H1 (cell line): Measurements from ENCODE around the gene MKX. TPM values are rescaled to one million over a fixed set of nuclear protein-coding genes. Genes with fewer than 3 reads are reported as not detected.

ENCODE experiments used
- CTCF ChIA-PET: fragments of 300-600 bp; sonication (Branson Sonifier 250); formaldehyde crosslinking; loops from one replicate; lab custom pipeline; 2021; ENCODE audit not compliant: partially characterized antibody; lab: Charles Lee
- POLR2A ChIA-PET: fragments of 300-600 bp; sonication (Branson Sonifier 250); formaldehyde crosslinking; loops from one replicate; lab custom pipeline; 2021; ENCODE audit warnings: inconsistent platforms; ENCODE audit not compliant: partially characterized antibody; lab: Charles Lee
- DNase-seq, 2 experiments: peaks; one replicate each; pipeline versions ENCODE4 v3.0.0 to v3.0.0-alpha.2; 2010 to 2022; ENCODE audit warnings: low spot score in 2 of 2, low read depth in 1 of 2, mixed read lengths in 1 of 2
- FAIRE-seq: peaks from 2 replicates; lab custom pipeline; 2011; peaks lifted over from hg19 to GRCh38; lab: Jason Lieb, UNC
- H2AFZ ChIP-seq: 2 replicates; pipeline ENCODE4 v1.8.1; 2012; ENCODE audit warnings: low read length, inconsistent platforms
- H2AK5ac ChIP-seq: 2 replicates; pipeline ENCODE4 v1.6.1; 2013; ENCODE audit warnings: low read depth, low read length
- H2BK120ac ChIP-seq: replicated peaks from 2 replicates; pipeline ENCODE3; 2013; ENCODE audit warnings: low read depth, low read length, inconsistent platforms
- H2BK12ac ChIP-seq: 2 replicates; pipeline ENCODE4 v1.6.1; 2013; ENCODE audit warnings: low read depth, low read length
- H2BK15ac ChIP-seq: 2 replicates; pipeline ENCODE4 v1.6.1; 2013; ENCODE audit warnings: low read length
- H2BK20ac ChIP-seq: 2 replicates; pipeline ENCODE4 v1.6.1; 2013; ENCODE audit warnings: low read length
- H2BK5ac ChIP-seq: 2 replicates; pipeline ENCODE4 v1.6.1; 2013; ENCODE audit warnings: low read depth, low read length
- H3K14ac ChIP-seq: 2 replicates; pipeline ENCODE4 v1.6.1; 2013; ENCODE audit warnings: inconsistent platforms; ENCODE audit not compliant: insufficient read length
- H3K18ac ChIP-seq: 2 replicates; pipeline ENCODE4 v1.6.1; 2013; ENCODE audit warnings: low read length; ENCODE audit errors: extremely low read depth
- H3K23ac ChIP-seq: 2 replicates; pipeline ENCODE4 v1.6.1; 2013; ENCODE audit warnings: inconsistent platforms; ENCODE audit not compliant: insufficient read length
- H3K23me2 ChIP-seq: 2 replicates; pipeline ENCODE4 v1.6.1; 2013; ENCODE audit warnings: low read depth, low read length
- H3K27ac ChIP-seq: 2 replicates; pipeline ENCODE4 v1.6.1; 2011; ENCODE audit warnings: low read depth, low read length, inconsistent platforms
- H3K27me3 ChIP-seq, 4 experiments: replicated peaks in 1 of 4; 1 replicate in 1 of 4; 2 replicates in 3 of 4; pipeline versions ENCODE4 v1.6.1 to v1.8.1; 2011 to 2013; ENCODE audit warnings: low read length in 3 of 4, mild to moderate bottlenecking in 3 of 4, inconsistent platforms in 2 of 4, mixed read lengths in 2 of 4, moderate library complexity in 1 of 4; ENCODE audit not compliant: control insufficient read depth in 3 of 4, insufficient read depth in 3 of 4; ENCODE audit errors: extremely low read depth in 1 of 4
- H3K36me3 ChIP-seq, 4 experiments: 2 replicates each; pipeline versions ENCODE4 v1.6.1 to v1.8.1; 2011 to 2013; ENCODE audit warnings: mild to moderate bottlenecking in 4 of 4, low read length in 3 of 4, moderate library complexity in 2 of 4, control low read depth in 1 of 4, inconsistent platforms in 1 of 4; ENCODE audit not compliant: insufficient read depth in 4 of 4, control insufficient read depth in 2 of 4
- H3K4ac ChIP-seq: replicated peaks from 2 replicates; pipeline ENCODE3; 2013; ENCODE audit warnings: low read length, low read depth, mixed read lengths, inconsistent platforms; ENCODE audit not compliant: insufficient read length
- H3K4me1 ChIP-seq, 4 experiments: replicated peaks in 1 of 4; 1 replicate in 1 of 4; 2 replicates in 3 of 4; pipeline versions ENCODE4 v1.6.1 to v1.8.1; 2011 to 2013; ENCODE audit warnings: low read length in 3 of 4, inconsistent platforms in 2 of 4, mixed read lengths in 1 of 4; ENCODE audit not compliant: insufficient read depth in 4 of 4, control insufficient read depth in 3 of 4
- H3K4me2 ChIP-seq, 2 experiments: 2 replicates each; pipeline versions ENCODE4 v1.6.1 to v1.8.1; 2011 to 2013; ENCODE audit warnings: low read depth in 2 of 2, low read length in 2 of 2, control low read depth in 1 of 2, inconsistent platforms in 1 of 2, mild to moderate bottlenecking in 1 of 2; ENCODE audit not compliant: insufficient read depth in 1 of 2
- H3K4me3 ChIP-seq, 4 experiments: fragments of 200-600, 300-600 bp in 1 of 4; sonication (generic), shearing (Covaris generic), sonication (Bioruptor Twin) in 1 of 4; 2 replicates each; pipeline versions ENCODE4 v1.5.1 to v1.8.1; 2011 to 2016; ENCODE audit warnings: low read length in 4 of 4, low read depth in 3 of 4, control low read depth in 2 of 4, inconsistent platforms in 2 of 4, mild to moderate bottlenecking in 2 of 4, mixed read lengths in 1 of 4, moderate library complexity in 1 of 4; ENCODE audit not compliant: insufficient read depth in 2 of 4; ENCODE audit errors: extremely low read depth in 1 of 4
- H3K56ac ChIP-seq: replicated peaks from 2 replicates; pipeline ENCODE3; 2013; ENCODE audit warnings: low read depth, mild to moderate bottlenecking, mixed read lengths, low read length, inconsistent platforms; ENCODE audit not compliant: insufficient read length
- H3K79me1 ChIP-seq: 2 replicates; pipeline ENCODE4 v1.6.1; 2013; ENCODE audit warnings: low read depth, low read length, control low read depth
- H3K79me2 ChIP-seq, 2 experiments: 2 replicates each; pipeline versions ENCODE4 v1.6.1 to v1.8.1; 2012 to 2013; ENCODE audit warnings: low read length in 2 of 2, mild to moderate bottlenecking in 2 of 2, inconsistent platforms in 1 of 2; ENCODE audit not compliant: insufficient read depth in 2 of 2, control insufficient read depth in 1 of 2
- H3K9ac ChIP-seq, 4 experiments: replicated peaks in 1 of 4; 1 replicate in 1 of 4; 2 replicates in 3 of 4; pipeline versions ENCODE4 v1.6.1 to v1.8.1; 2011 to 2013; ENCODE audit warnings: low read depth in 3 of 4, low read length in 3 of 4, control low read depth in 2 of 4, mild to moderate bottlenecking in 2 of 4, moderate library complexity in 2 of 4, inconsistent platforms in 1 of 4; ENCODE audit errors: extremely low read depth in 1 of 4
- H3K9me3 ChIP-seq, 2 experiments: 2 replicates each; pipeline versions ENCODE4 v1.6.1 to v1.8.1; 2012 to 2013; ENCODE audit warnings: mild to moderate bottlenecking in 2 of 2, moderate library complexity in 2 of 2, control low read depth in 1 of 2, inconsistent platforms in 1 of 2, low read depth in 1 of 2, low read length in 1 of 2, mixed read lengths in 1 of 2; ENCODE audit not compliant: insufficient read depth in 2 of 2
- H4K20me1 ChIP-seq, 2 experiments: replicated peaks in 1 of 2; 2 replicates each; pipeline versions ENCODE3 to v1.8.1; 2011 to 2013; ENCODE audit warnings: inconsistent platforms in 2 of 2, low read length in 2 of 2, mild to moderate bottlenecking in 1 of 2; ENCODE audit not compliant: insufficient read depth in 2 of 2, control insufficient read depth in 1 of 2
- H4K5ac ChIP-seq: 2 replicates; pipeline ENCODE4 v1.6.1; 2013; ENCODE audit warnings: low read length, low read depth, mixed read lengths, inconsistent platforms; ENCODE audit not compliant: insufficient read length
- H4K8ac ChIP-seq: 2 replicates; pipeline ENCODE4 v1.8.0; 2013; ENCODE audit warnings: mild to moderate bottlenecking, moderate library complexity, low read length, inconsistent platforms; ENCODE audit not compliant: insufficient read depth; ENCODE audit errors: extremely low read depth
- H4K91ac ChIP-seq: replicated peaks from 2 replicates; pipeline ENCODE3; 2013; ENCODE audit warnings: low read length, mixed read lengths, inconsistent platforms; ENCODE audit not compliant: insufficient read length
- CBX5 ChIP-seq: fragments of 300-800, 300-1000 bp; sonication (generic); IDR thresholded peaks from 2 replicates; pipeline ENCODE4 v1.7.1; 2016; ENCODE audit warnings: antibody characterized with exemption, low read length, low read depth
- EGR1 ChIP-seq: IDR thresholded peaks from 2 replicates; pipeline ENCODE4 v1.6.1; 2011; ENCODE audit warnings: low read depth, low read length, borderline replicate concordance
- FOSL1 ChIP-seq: IDR thresholded peaks from 2 replicates; pipeline ENCODE4 v1.6.1; 2011; ENCODE audit warnings: mild to moderate bottlenecking, low read depth, low read length, moderate library complexity; ENCODE audit not compliant: insufficient read depth
- GABPA ChIP-seq: IDR thresholded peaks from 2 replicates; pipeline ENCODE4 v1.6.1; 2011; ENCODE audit warnings: mild to moderate bottlenecking, low read length, moderate library complexity, borderline replicate concordance; ENCODE audit not compliant: insufficient read depth
- HDAC6 ChIP-seq: IDR thresholded peaks from one replicate; pipeline ENCODE4 v1.7.1; 2012; ENCODE audit warnings: low read depth, mild to moderate bottlenecking, inconsistent platforms, low read length, moderate library complexity
- JUN ChIP-seq: IDR thresholded peaks from 2 replicates; pipeline ENCODE4 v1.6.1; 2011; ENCODE audit warnings: low read depth, mild to moderate bottlenecking, improper control_type of control experiment, low read length
- POU5F1 ChIP-seq: IDR thresholded peaks from 2 replicates; pipeline ENCODE4 v1.6.1; 2011; ENCODE audit warnings: low read depth, mild to moderate bottlenecking, low read length, moderate library complexity
- RXRA ChIP-seq: IDR thresholded peaks from 2 replicates; pipeline ENCODE4 v1.6.1; 2011; ENCODE audit warnings: low read depth, mild to moderate bottlenecking, low read length, moderate library complexity; ENCODE audit not compliant: insufficient read depth
- TAF1 ChIP-seq: IDR thresholded peaks from 2 replicates; pipeline ENCODE4 v1.6.1; 2011; ENCODE audit warnings: mild to moderate bottlenecking, low read depth, low read length
- TEAD4 ChIP-seq: IDR thresholded peaks from 2 replicates; pipeline ENCODE4 v1.6.1; 2012; ENCODE audit warnings: low read depth, low read length, inconsistent platforms, mixed read lengths
- WGBS, 2 experiments: shearing (Covaris generic) in 1 of 2; methylation state at CpG; one replicate each; pipeline versions ENCODE4 v1.1.6 to v1.1.7; 2013 to 2015; ENCODE audit warnings: low lambda C conversion rate in 2 of 2, mixed read lengths in 2 of 2, inconsistent platforms in 1 of 2, low coverage in 1 of 2, missing lambda C conversion rate in 1 of 2; ENCODE audit not compliant: insufficient replicate concordance in 2 of 2, insufficient coverage in 1 of 2, insufficient read length in 1 of 2; ENCODE audit errors: extremely low coverage in 1 of 2, missing lambda C conversion rate in 1 of 2; 5-methylcytosine and 5-hydroxymethylcytosine counted together
- polyA plus RNA-seq, 7 experiments: library from polyadenylated mRNA; depleted of rRNA in 3 of 7; stranded (reverse) in 5 of 7; unstranded in 2 of 7; fragments of >200 nt in 5 of 7; fragments of 200-250 nt in 2 of 7; gene quantifications; 1 replicate in 5 of 7; 2 replicates in 1 of 7; 4 replicates in 1 of 7; pipeline versions ENCODE4 v1.2.1 to v1.2.3, GENCODE V29; 2011 to 2013; ENCODE audit warnings: missing spikeins in 2 of 7, mixed read lengths in 2 of 7
- total RNA-seq: library from RNA; stranded (reverse); fragmentation: NEBNext Ultra II Directional; extraction: Animal tissue kit (Norgen Biotek cat#: 25700); gene quantifications from 2 replicates; pipeline ENCODE4 v1.2.1, GENCODE V29; 2021
- TF ChIP-seq, protein P1 (sequence below): IDR thresholded peaks from 2 replicates; pipeline ENCODE4 v1.6.1; 2012; ENCODE audit warnings: inconsistent platforms

MKX gene
- total and polyA plus RNA-seq, 2 of the 8 experiments (the other 6 are each of a cell fraction or from before 2014, with no cell fraction given) = 0.21 to 1.3 TPM

DNA sequence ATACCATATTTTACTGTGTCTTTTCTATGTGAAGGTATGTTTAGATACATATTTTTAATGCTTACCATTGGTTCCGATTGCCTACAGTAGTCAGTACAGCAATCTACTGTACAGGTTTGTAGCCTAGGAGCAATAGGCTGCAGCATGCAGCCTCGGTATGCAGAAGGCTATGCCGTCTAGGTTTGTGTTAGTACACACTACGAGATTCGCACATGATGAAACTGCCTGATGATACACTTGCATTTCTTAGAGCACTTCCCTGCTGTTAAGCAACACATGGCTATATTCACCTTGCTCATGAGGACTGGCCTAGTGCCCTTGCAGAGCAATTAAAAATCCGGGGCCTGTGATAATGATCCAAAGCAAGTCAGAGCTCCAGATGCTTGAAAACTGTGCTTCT lies 62.4 kb downstream of the MKX start:
- Histone ChIP-seq H2BK12ac (no peak overlapping the region), H2BK5ac (no peak overlapping the region), H4K5ac (no peak overlapping the region), H2BK120ac (no peak overlapping the region), H3K79me1 (no peaks in the 10 kb centered on the region), H2BK15ac (no peak overlapping the region), H3K23me2 (no peaks in the 10 kb centered on the region), H3K9ac (no peak overlapping the region), H3K23ac (no peak overlapping the region), H3K79me2 (no peaks in the 10 kb centered on the region), H4K20me1 (no peaks in the 10 kb centered on the region), H4K8ac (no peak overlapping the region), H3K4me1 (peaks cover 0 to 5% (median 0%) of the 10 kb centered on the region in 4 experiments; a peak in 1 of 7 replicates), H2AK5ac (no peak overlapping the region), H3K4me2 (no peak overlapping the region), H3K4ac (no peak overlapping the region), H3K4me3 (no peak overlapping the region), H3K18ac (no peak overlapping the region), H3K27me3 (no peaks in the 10 kb centered on the region), H4K91ac (no peak overlapping the region), H3K14ac (no peak overlapping the region), H3K9me3 (no peaks in the 10 kb centered on the region), H3K36me3 (no peaks in the 10 kb centered on the region), H3K56ac (no peak overlapping the region), H2BK20ac (no peak overlapping the region), H3K27ac (no peak overlapping the region), H2AFZ (no peak overlapping the region)
- 94% methylated on average over 6 of the region's 6 CpGs; no CpG with 5 or more reads in 1 of the 2 experiments for WGBS, 2 experiments
- DNase-seq (no peak), FAIRE-seq (no peak)
- no peak for TF ChIP-seq EGR1
- TF ChIP-seq GABPA = no peak
- TF ChIP-seq FOSL1 = no peak
- no peak for TF ChIP-seq HDAC6
- TF ChIP-seq TEAD4 = no peak
- TF ChIP-seq TAF1 = no peak
- TF ChIP-seq CBX5 = no peak
- no peak for TF ChIP-seq POU5F1
- TF ChIP-seq, protein P1, sequence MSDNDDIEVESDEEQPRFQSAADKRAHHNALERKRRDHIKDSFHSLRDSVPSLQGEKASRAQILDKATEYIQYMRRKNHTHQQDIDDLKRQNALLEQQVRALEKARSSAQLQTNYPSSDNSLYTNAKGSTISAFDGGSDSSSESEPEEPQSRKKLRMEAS = no peak
- TF ChIP-seq JUN = no peak
- TF ChIP-seq RXRA = no peak
- POLR2A ChIA-PET = no interaction called here
- CTCF ChIA-PET = interaction anchor here (1.2 to 3.4 kb wide), 3 partner anchors 13 to 40 kb away, joined by 3 to 11 read pairs (median 3); no protein-coding TSS in a partner anchor
